Upper lobe of left lung (tissue), 4 donors: ENCODE data around the gene VPS26C.

ENCODE experiments used
- CTCF ChIP-seq, 6 experiments: fragments of 450-650 bp in 4 of 6; fragments of 200-600 bp in 2 of 6; sonication (generic) in 2 of 6; IDR thresholded peaks; one replicate each; pipeline ENCODE4 v1.5.1; 2016 to 2019; ENCODE audit warnings: antibody characterized with exemption in 6 of 6
- EP300 ChIP-seq, 4 donors: sonication (generic); formaldehyde crosslinking; IDR thresholded peaks; one replicate each; pipeline ENCODE4 v1.5.1; 2017; ENCODE audit warnings: antibody characterized with exemption in 4 of 4, control low read depth in 2 of 4
- POLR2A ChIP-seq, 4 donors: fragments of 450-650 bp; IDR thresholded peaks; one replicate each; pipeline ENCODE4 v1.5.1; 2016 to 2017; ENCODE audit warnings: antibody characterized with exemption in 4 of 4, mild to moderate bottlenecking in 2 of 4
- POLR2AphosphoS5 ChIP-seq, 2 donors: sonication (generic); formaldehyde crosslinking; IDR thresholded peaks; one replicate each; pipeline ENCODE4 v1.5.1; 2017; ENCODE audit warnings: antibody characterized with exemption in 2 of 2

GRCh38 chr21:37249112-37249904, 17.8 kb downstream of the VPS26C start:
- no peak for TF ChIP-seq EP300 (IDR thresholded peaks at IDR 0.05)
- TF ChIP-seq POLR2AphosphoS5 (IDR thresholded peaks at IDR 0.05), result no peak
- no peak for TF ChIP-seq CTCF (IDR thresholded peaks at IDR 0.05)
- no peak for TF ChIP-seq POLR2A (IDR thresholded peaks at IDR 0.05)
